PC-3 (cell line): ENCODE measurements around the gene BPHL.
"Not testable (repeated sequence)": the region's sequence is repeated elsewhere in the genome, so short reads cannot be mapped to it uniquely, and the experiment has no call there.

ENCODE experiments used
- CTCF ChIP-seq: fragments of 300-600 bp; sonication (generic); conservative IDR thresholded peaks from 2 replicates; pipeline ENCODE4 v1.5.1; 2017; ENCODE audit warnings: antibody characterized with exemption, low read depth, mild to moderate bottlenecking, low read length
- EZH2 ChIP-seq: fragments of 300-600 bp; sonication (generic); IDR thresholded peaks from one replicate; pipeline ENCODE4 v1.6.1; 2017; ENCODE audit warnings: antibody characterized with exemption, mild to moderate bottlenecking, low read length; ENCODE audit not compliant: unreplicated experiment

- TF ChIP-seq CTCF, EZH2: not testable (repeated sequence)
Measured at GRCh38 chr6:3155416-3155815, 36.9 kb downstream of the BPHL start.
